Stomach (tissue), 4 donors: ENCODE results near the gene TP63.

ENCODE experiments used
- CTCF ChIP-seq, 7 experiments: fragments of 450-650 bp in 4 of 7; fragments of 200-600 bp in 3 of 7; sonication (generic) in 3 of 7; IDR thresholded peaks; one replicate each; pipeline ENCODE4 v1.5.1; 2016 to 2019; ENCODE audit warnings: antibody characterized with exemption in 7 of 7, control low read depth in 2 of 7, mild to moderate bottlenecking in 1 of 7
- EP300 ChIP-seq: sonication (generic); formaldehyde crosslinking; IDR thresholded peaks from one replicate; pipeline ENCODE4 v1.6.1; 2017; ENCODE audit warnings: antibody characterized with exemption

- no peak for TF ChIP-seq EP300
- no peak for TF ChIP-seq CTCF (IDR thresholded peaks at IDR 0.05)
Observed at GRCh38 chr3:189687475-189687874, 56.3 kb downstream of the TP63 start.
